Cortex of kidney (tissue), 1 donor: ENCODE data around the gene C12orf60.
"Not testable (repeated sequence)": the region's sequence is repeated elsewhere in the genome, so short reads cannot be mapped to it uniquely, and the experiment has no call there.

ENCODE experiments used
- DNase-seq: peaks from one replicate; lab custom pipeline; 2025; lab: John Stamatoyannopoulos, UW

The C12orf60 gene

GRCh38 chr12:14803011-14803829 lies at the start of gene C12orf60, which contains the start of gene WBP11:
Gene C12orf60, plus strand, starts transcription at chr12:14803670. Its CDS starts 19,266 bp downstream, at chr12:14822936.
Gene WBP11, minus strand, starts transcription at chr12:14803478. Its CDS starts 2,095 bp downstream, at chr12:14801383.
- DNase-seq: peak; percentile 71

GRCh38 chr12:14756334-14757143 lies 46.9 kb upstream of the C12orf60 start:
- no peak for DNase-seq

GRCh38 chr12:14759711-14760280 lies 43.7 kb upstream of the C12orf60 start:
- DNase-seq: not testable (repeated sequence)

GRCh38 chr12:14765398-14765797 lies 38.1 kb upstream of the C12orf60 start:
- DNase-seq: no peak

GRCh38 chr12:14766020-14766419 lies 37.5 kb upstream of the C12orf60 start:
- DNase-seq: not testable (repeated sequence)

- no peak for DNase-seq
Observed at GRCh38 chr12:14766649-14767215, 36.7 kb upstream of the C12orf60 start.

GRCh38 chr12:14767617-14768016 lies 35.9 kb upstream of the C12orf60 start:
- DNase-seq: no peak

- DNase-seq: no peak
Observed at GRCh38 chr12:14768823-14769405, 34.6 kb upstream of the C12orf60 start.

GRCh38 chr12:14769466-14769968 lies 34.0 kb upstream of the C12orf60 start:
- no peak for DNase-seq

- DNase-seq: peak; percentile 55
Observed at GRCh38 chr12:14769969-14770495, 33.4 kb upstream of the C12orf60 start.

- DNase-seq: no peak
Observed at GRCh38 chr12:14770496-14771461, 32.7 kb upstream of the C12orf60 start.

- DNase-seq: no peak
Observed at GRCh38 chr12:14771651-14772137, 31.8 kb upstream of the C12orf60 start.

- no peak for DNase-seq
Observed at GRCh38 chr12:14772946-14773345, 30.5 kb upstream of the C12orf60 start.

- DNase-seq: no peak
Observed at GRCh38 chr12:14773685-14774073, 29.8 kb upstream of the C12orf60 start.

- DNase-seq: no peak
Observed at GRCh38 chr12:14774074-14774905, 29.2 kb upstream of the C12orf60 start.

GRCh38 chr12:14774906-14775635 lies 28.4 kb upstream of the C12orf60 start:
- DNase-seq: no peak

- DNase-seq: no peak
Observed at GRCh38 chr12:14775636-14775980, 27.9 kb upstream of the C12orf60 start.

GRCh38 chr12:14776236-14776961 lies 27.1 kb upstream of the C12orf60 start:
- DNase-seq: no peak
